ENCODE measurements around the gene PEMT.

DNA sequence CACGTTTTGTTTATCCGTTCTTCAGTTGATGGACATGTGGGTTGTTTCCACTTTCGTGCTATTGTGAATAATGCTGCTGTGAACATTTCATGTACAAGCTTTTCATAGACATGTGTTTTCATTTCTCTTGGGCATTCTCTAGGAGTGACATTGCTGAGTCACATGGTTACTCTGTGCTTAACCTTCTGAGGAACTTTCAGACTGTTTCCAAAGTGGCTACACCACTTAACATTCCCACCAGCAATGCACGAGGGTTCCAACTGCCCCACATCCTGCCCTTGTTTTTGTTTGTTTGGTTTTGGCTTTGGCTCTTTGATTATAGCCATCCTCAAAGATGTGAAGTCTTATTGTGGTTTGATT is 14.2 kb upstream of the PEMT start:
- TF ChIP-seq, protein P1, sequence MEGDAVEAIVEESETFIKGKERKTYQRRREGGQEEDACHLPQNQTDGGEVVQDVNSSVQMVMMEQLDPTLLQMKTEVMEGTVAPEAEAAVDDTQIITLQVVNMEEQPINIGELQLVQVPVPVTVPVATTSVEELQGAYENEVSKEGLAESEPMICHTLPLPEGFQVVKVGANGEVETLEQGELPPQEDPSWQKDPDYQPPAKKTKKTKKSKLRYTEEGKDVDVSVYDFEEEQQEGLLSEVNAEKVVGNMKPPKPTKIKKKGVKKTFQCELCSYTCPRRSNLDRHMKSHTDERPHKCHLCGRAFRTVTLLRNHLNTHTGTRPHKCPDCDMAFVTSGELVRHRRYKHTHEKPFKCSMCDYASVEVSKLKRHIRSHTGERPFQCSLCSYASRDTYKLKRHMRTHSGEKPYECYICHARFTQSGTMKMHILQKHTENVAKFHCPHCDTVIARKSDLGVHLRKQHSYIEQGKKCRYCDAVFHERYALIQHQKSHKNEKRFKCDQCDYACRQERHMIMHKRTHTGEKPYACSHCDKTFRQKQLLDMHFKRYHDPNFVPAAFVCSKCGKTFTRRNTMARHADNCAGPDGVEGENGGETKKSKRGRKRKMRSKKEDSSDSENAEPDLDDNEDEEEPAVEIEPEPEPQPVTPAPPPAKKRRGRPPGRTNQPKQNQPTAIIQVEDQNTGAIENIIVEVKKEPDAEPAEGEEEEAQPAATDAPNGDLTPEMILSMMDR (IDR thresholded peaks at IDR 0.05), result no peak
- no peak for TF ChIP-seq POLR2A (IDR thresholded peaks at IDR 0.05)
